ENCODE measurements around the gene TEDC2. TPM values are rescaled to one million over a fixed set of nuclear protein-coding genes. Genes with fewer than 3 reads are reported as not detected.

The TEDC2 gene
- total RNA-seq, 1 donor from 2014 or later: 2.6 TPM

DNA sequence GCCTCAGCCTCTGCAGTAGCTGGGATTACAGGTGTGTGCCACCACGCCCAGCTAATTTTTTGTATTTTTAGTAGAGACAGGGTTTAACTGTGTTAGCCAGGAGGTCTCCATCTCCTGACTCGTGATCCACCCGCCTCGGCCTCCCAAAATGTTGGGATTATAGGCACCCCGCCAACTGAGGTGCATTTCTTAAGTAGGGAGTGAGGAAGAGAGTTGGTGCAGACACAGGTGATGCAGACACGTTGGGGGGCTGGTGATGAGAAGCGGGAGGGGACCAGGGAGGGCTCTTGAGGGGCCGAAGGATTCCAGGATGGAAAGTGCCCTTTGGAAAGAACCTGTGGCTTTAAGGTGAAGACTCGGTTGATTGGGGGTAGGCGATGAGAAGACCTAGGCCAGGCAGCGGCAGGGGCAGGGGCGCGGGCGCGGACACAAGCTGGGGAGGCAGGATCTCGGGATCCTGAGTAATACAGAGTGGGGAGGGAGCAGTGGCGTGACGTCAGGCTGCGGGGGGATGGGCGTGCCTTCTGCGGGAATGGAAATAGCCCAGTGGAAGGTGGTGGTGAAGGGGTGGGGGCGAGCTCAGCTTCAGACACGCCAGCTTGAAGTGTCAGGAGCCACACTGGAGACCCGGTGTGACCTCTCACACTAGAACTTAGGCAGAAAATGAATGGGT is 51.4 kb downstream of the TEDC2 start:
- no peak overlapping the region for H3K27ac ChIP-seq (ENCODE audit: low read depth, low read length)
- H3K27me3 ChIP-seq (ENCODE audit: control insufficient read depth in 3 of 3, insufficient read depth in 3 of 3, low read length in 3 of 3): no peaks in the 10 kb centered on the region
- no peak overlapping the region for H3K4me3 ChIP-seq (ENCODE audit: low read length in 3 of 3)
- H3K36me3 ChIP-seq (ENCODE audit: control insufficient read depth in 3 of 3, insufficient read depth in 3 of 3, low read length in 3 of 3): no peaks in the 10 kb centered on the region
- peak overlapping the region in 1 of 3 donors; percentile 8 for H3K9ac ChIP-seq (ENCODE audit: low read depth in 1 of 3, low read length in 3 of 3)
- H3K4me1 ChIP-seq (ENCODE audit: control insufficient read depth in 3 of 3, insufficient read depth in 3 of 3, low read length in 3 of 3): peaks cover 28 to 39% (median 33%) of the 10 kb centered on the region in 3 donors
- H3K9me3 ChIP-seq (ENCODE audit: control insufficient read depth in 3 of 3, low read length in 3 of 3): no peaks in the 10 kb centered on the region

DNA sequence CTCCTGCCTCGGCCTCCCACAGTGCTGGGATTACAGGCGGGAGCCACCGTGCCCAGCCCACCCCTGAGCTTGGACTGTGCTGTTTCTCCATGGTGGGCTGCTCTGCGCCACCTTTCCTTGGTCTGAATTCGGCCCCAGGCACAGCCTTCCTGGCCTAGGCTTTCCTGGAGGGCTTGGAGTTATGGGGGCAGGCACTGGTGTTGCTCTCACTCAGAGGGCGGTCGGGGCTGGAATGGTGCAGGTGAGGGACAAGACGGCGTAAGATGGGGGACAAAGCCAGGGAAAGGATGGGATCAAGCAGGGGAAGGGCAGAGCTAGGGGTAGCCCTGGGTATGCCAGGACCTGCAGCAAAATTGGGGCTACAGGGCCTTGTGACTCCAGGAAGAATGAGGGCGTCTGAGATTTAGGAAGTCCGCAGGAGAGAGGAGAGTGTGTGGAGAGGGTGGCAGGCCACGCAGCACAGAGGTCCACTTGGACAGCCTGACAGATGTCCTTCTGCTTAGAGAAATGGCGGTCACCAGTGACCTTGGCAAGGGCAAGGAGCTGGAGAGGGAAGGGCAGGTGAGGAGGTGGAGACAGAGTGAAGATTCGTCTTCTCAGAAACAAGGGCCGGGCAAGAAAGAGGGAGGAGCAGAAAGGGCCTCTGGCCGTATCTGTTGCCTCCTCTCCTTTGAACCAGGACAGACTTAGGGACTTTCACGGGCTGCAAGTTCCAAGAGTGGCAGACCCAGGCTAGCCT is 52.3 kb downstream of the TEDC2 start:
- no peak overlapping the region for H3K27ac ChIP-seq (ENCODE audit: low read depth, low read length)
- H3K36me3 ChIP-seq (ENCODE audit: control insufficient read depth in 3 of 3, insufficient read depth in 3 of 3, low read length in 3 of 3): peaks cover 0 to 4% (median 4%) of the 10 kb centered on the region in 3 donors
- no peaks in the 10 kb centered on the region for H3K27me3 ChIP-seq (ENCODE audit: control insufficient read depth in 3 of 3, insufficient read depth in 3 of 3, low read length in 3 of 3)
- H3K9ac ChIP-seq (ENCODE audit: low read depth in 1 of 3, low read length in 3 of 3): peak overlapping the region in 2 of 3 donors; percentile 33 to 91
- H3K4me1 ChIP-seq (ENCODE audit: control insufficient read depth in 3 of 3, insufficient read depth in 3 of 3, low read length in 3 of 3): peaks cover 37 to 48% (median 42%) of the 10 kb centered on the region in 3 donors
- no peaks in the 10 kb centered on the region for H3K9me3 ChIP-seq (ENCODE audit: control insufficient read depth in 3 of 3, low read length in 3 of 3)
- no peak overlapping the region for H3K4me3 ChIP-seq (ENCODE audit: low read length in 3 of 3)

DNA sequence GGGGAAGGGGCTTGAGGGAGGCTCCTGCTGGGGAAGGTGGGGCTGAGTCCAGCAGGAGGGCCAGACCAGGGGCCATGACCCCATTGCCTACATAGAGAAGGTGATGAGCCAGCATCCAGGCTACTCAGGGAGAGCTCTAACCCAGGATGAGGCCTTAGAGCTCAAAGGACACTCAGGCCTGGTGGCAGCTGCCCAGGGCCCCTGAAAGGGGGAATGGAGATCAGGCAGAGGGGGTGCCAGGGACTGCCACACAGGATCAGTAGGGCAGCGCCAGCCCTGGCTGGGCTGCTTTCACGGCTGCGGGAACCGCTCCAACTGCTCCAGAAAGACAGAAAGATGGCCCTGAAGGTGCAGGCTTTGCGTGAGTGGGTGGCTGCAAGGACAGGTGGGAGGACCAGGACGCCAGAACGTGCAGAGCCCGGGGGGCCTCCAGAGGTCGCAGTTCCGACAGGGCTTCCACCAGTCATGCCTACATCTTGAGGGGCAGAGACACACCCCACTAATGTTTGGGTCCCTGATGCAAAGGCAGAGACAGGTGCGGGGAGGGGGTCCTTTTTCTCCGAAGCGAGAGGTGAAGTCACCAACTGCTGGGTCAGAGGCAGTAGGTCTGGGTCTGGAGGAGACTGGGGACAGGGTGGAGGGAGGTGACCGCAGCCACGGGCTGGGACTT is 53.0 kb downstream of the TEDC2 start:
- H3K27ac ChIP-seq (ENCODE audit: low read depth, low read length): peak overlapping the region; percentile 98
- H3K36me3 ChIP-seq (ENCODE audit: control insufficient read depth in 3 of 3, insufficient read depth in 3 of 3, low read length in 3 of 3): peaks cover 0 to 4% (median 4%) of the 10 kb centered on the region in 3 donors
- H3K9me3 ChIP-seq (ENCODE audit: control insufficient read depth in 3 of 3, low read length in 3 of 3): no peaks in the 10 kb centered on the region
- H3K4me3 ChIP-seq (ENCODE audit: low read length in 3 of 3): peak overlapping the region; percentile 59 to 87 (median 85)
- H3K27me3 ChIP-seq (ENCODE audit: control insufficient read depth in 3 of 3, insufficient read depth in 3 of 3, low read length in 3 of 3): no peaks in the 10 kb centered on the region
- peak overlapping the region; percentile 70 to 91 (median 91) for H3K9ac ChIP-seq (ENCODE audit: low read depth in 1 of 3, low read length in 3 of 3)
- H3K4me1 ChIP-seq (ENCODE audit: control insufficient read depth in 3 of 3, insufficient read depth in 3 of 3, low read length in 3 of 3): peaks cover 44 to 55% (median 49%) of the 10 kb centered on the region in 3 donors

GRCh38 chr16:2513405-2514332 is 53.8 kb downstream of the TEDC2 start, which contains the start of gene ATP6V0C:
ATP6V0C (plus strand) TSS chr16:2513952; CDS start chr16:2514104, 152 bp downstream.
- Histone ChIP-seq H3K4me3 (ENCODE audit: low read length in 3 of 3) (peak within 1 kb of the TSS; percentile 81 to 87 (median 85)), H3K9ac (ENCODE audit: low read depth in 1 of 3, low read length in 3 of 3) (peak within 1 kb of the TSS; percentile 88 to 91 (median 91)), H3K27me3 (ENCODE audit: control insufficient read depth in 3 of 3, insufficient read depth in 3 of 3, low read length in 3 of 3) (no peaks in the 10 kb centered on the region), H3K4me1 (ENCODE audit: control insufficient read depth in 3 of 3, insufficient read depth in 3 of 3, low read length in 3 of 3) (peaks cover 52 to 63% (median 57%) of the 10 kb centered on the region in 3 donors), H3K36me3 (ENCODE audit: control insufficient read depth in 3 of 3, insufficient read depth in 3 of 3, low read length in 3 of 3) (peaks cover 0 to 4% (median 4%) of the 10 kb centered on the region in 3 donors), H3K27ac (ENCODE audit: low read depth, low read length) (peak within 1 kb of the TSS; percentile 98), H3K9me3 (ENCODE audit: control insufficient read depth in 3 of 3, low read length in 3 of 3) (no peaks in the 10 kb centered on the region)

Small RNA genes lying within 50 kb of the gene (small RNA-seq; reads per million reads assigned to genes)
- not detected for gene MIR6768

Other genes starting within 250 kb of the TEDC2 start
- 2.1 TPM for gene BRICD5, start 249.2 kb upstream of the TEDC2 start, total RNA-seq
- gene PGP, start 245.3 kb upstream of the TEDC2 start, total RNA-seq: 9.9 TPM
- gene E4F1, start 236.5 kb upstream of the TEDC2 start, total RNA-seq: 12.5 TPM
- gene DNASE1L2, start 223.7 kb upstream of the TEDC2 start, total RNA-seq: 0.52 TPM
- gene ECI1, start 208.5 kb upstream of the TEDC2 start, total RNA-seq: 42.3 TPM
- 42.3 TPM for gene RNPS1, start 192.0 kb upstream of the TEDC2 start, total RNA-seq
- 8.4 TPM for gene ABCA3, start 119.4 kb upstream of the TEDC2 start, total RNA-seq
- gene CCNF, start 30.7 kb upstream of the TEDC2 start, total RNA-seq: 6.8 TPM
- gene NTN3, start 11.2 kb downstream of the TEDC2 start, total RNA-seq: 5.2 TPM
- 7.8 TPM for gene TBC1D24, start 15.0 kb downstream of the TEDC2 start, total RNA-seq
- gene ATP6V0C, start 53.8 kb downstream of the TEDC2 start, total RNA-seq: 12.0 TPM
- gene AMDHD2, start 60.3 kb downstream of the TEDC2 start, total RNA-seq: 7.3 TPM
- not detected for gene CEMP1, start 71.3 kb downstream of the TEDC2 start, total RNA-seq
- 18.3 TPM for gene PDPK1, start 77.9 kb downstream of the TEDC2 start, total RNA-seq
- gene KCTD5, start 222.4 kb downstream of the TEDC2 start, total RNA-seq: 13.6 TPM